ENCODE data around the gene ADAMTSL1. TPM values are rescaled to one million over a fixed set of nuclear protein-coding genes. Genes with fewer than 3 reads are reported as not detected.

Gene ADAMTSL1
- total RNA-seq, 1 experiment from 2014 or later, result not detected

- Histone ChIP-seq H2AFZ (ENCODE audit: low read depth, low read length, poor library complexity, severe bottlenecking) (no peak overlapping the region), H3K4me3 (replicated peaks in 1 of 2; ENCODE audit: low read depth in 1 of 2, low read length in 2 of 2) (no peak overlapping the region), H3K36me3 (ENCODE audit: control insufficient read depth in 1 of 2, insufficient read depth in 2 of 2, low read length in 2 of 2) (no peaks in the 10 kb centered on the region), H3K9me2 (ENCODE audit: insufficient read depth) (no peaks in the 10 kb centered on the region), H3K27me3 (ENCODE audit: insufficient read depth, low read length) (no peaks in the 10 kb centered on the region), H3K27ac (ENCODE audit: low read depth, low read length) (no peak overlapping the region), H3K79me2 (ENCODE audit: insufficient read depth, low read length) (no peaks in the 10 kb centered on the region), H3K4me1 (ENCODE audit: control insufficient read depth in 1 of 2, insufficient read depth in 2 of 2, low read length in 2 of 2) (no peaks in the 10 kb centered on the region), H3K9me3 (ENCODE audit: control insufficient read depth in 1 of 2, insufficient read depth in 1 of 2, low read depth in 1 of 2, low read length in 2 of 2) (no peaks in the 10 kb centered on the region), H3K4me2 (ENCODE audit: low read length) (no peak overlapping the region), H3K9ac (ENCODE audit: low read length) (no peak overlapping the region), H4K20me1 (ENCODE audit: insufficient read depth) (no peaks in the 10 kb centered on the region)
- ChIA-PET RAD21 (ENCODE audit: low non-redundant PET in 1 of 2, low total read pairs in 2 of 2, uncharacterized antibody in 2 of 2, unreplicated experiment in 2 of 2) (interaction anchor here in 1 of 2 experiments (0.6 kb wide), 1 partner anchor 46 kb away, joined by 4 read pairs; no protein-coding TSS in a partner anchor), POLR2A (no interaction called here), CTCF (no interaction called here)
- DNase-seq (ENCODE audit: low read depth, low spot score) (no peak), ATAC-seq (no peak)
- TF ChIP-seq SRF (IDR thresholded peaks at IDR 0.05; ENCODE audit: low read depth), result no peak
- no peak for TF ChIP-seq EZH2 (IDR thresholded peaks at IDR 0.05)
- no peak for TF ChIP-seq ELF1 (IDR thresholded peaks at IDR 0.05; ENCODE audit: borderline replicate concordance, low read depth)
- no peak for TF ChIP-seq SIN3A (IDR thresholded peaks at IDR 0.05; ENCODE audit: low read depth)
- no peak for TF ChIP-seq EZH2phosphoT487 (IDR thresholded peaks at IDR 0.05; ENCODE audit: borderline replicate concordance)
- TF ChIP-seq MAX (IDR thresholded peaks at IDR 0.05), result no peak
- TF ChIP-seq CBX3 (IDR thresholded peaks at IDR 0.05; ENCODE audit: low read depth), result no peak
- no peak for TF ChIP-seq YY1 (IDR thresholded peaks at IDR 0.05; ENCODE audit: extremely low read depth, insufficient replicate concordance, low read depth, low read length)
- TF ChIP-seq RAD21 (IDR thresholded peaks at IDR 0.05; ENCODE audit: low read depth), result no peak
- TF ChIP-seq TCF7L2 (IDR thresholded peaks at IDR 0.05; ENCODE audit: borderline replicate concordance, extremely low read depth, insufficient read depth, insufficient read length), result no peak
- no peak for TF ChIP-seq SP1 (IDR thresholded peaks at IDR 0.05; ENCODE audit: low read depth)
- no TSS peak for BruUV-seq (replicated peaks)
- intact Hi-C loops (cut with micrococcal nuclease), result no loop called here
Observed at GRCh38 chr9:18748251-18748701, 274.3 kb downstream of the ADAMTSL1 start.

- H3K79me2 ChIP-seq (ENCODE audit: insufficient read depth, low read length), result no peaks in the 10 kb centered on the region
- no peaks in the 10 kb centered on the region for H4K20me1 ChIP-seq (ENCODE audit: insufficient read depth)
- H3K27me3 ChIP-seq (ENCODE audit: insufficient read depth, low read length), result no peaks in the 10 kb centered on the region
- no peak overlapping the region for H3K9ac ChIP-seq (ENCODE audit: low read length)
- intact Hi-C loops (cut with micrococcal nuclease), result no loop called here
- RAD21 ChIA-PET (ENCODE audit: low non-redundant PET in 1 of 2, low total read pairs in 2 of 2, uncharacterized antibody in 2 of 2, unreplicated experiment in 2 of 2), result no interaction called here
- H3K4me1 ChIP-seq (ENCODE audit: control insufficient read depth in 1 of 2, insufficient read depth in 2 of 2, low read length in 2 of 2), result no peaks in the 10 kb centered on the region
- H3K9me3 ChIP-seq (ENCODE audit: control insufficient read depth in 1 of 2, insufficient read depth in 1 of 2, low read depth in 1 of 2, low read length in 2 of 2), result no peaks in the 10 kb centered on the region
- POLR2A ChIA-PET, result no interaction called here
- BruUV-seq (replicated peaks), result no TSS peak
- H2AFZ ChIP-seq (ENCODE audit: low read depth, low read length, poor library complexity, severe bottlenecking), result no peak overlapping the region
- no peak for ATAC-seq
- H3K4me3 ChIP-seq (replicated peaks in 1 of 2; ENCODE audit: low read depth in 1 of 2, low read length in 2 of 2), result no peak overlapping the region
- no peak for DNase-seq (ENCODE audit: low read depth, low spot score)
- CTCF ChIA-PET, result no interaction called here
- H3K4me2 ChIP-seq (ENCODE audit: low read length), result no peak overlapping the region
- H3K9me2 ChIP-seq (ENCODE audit: insufficient read depth), result no peaks in the 10 kb centered on the region
- H3K36me3 ChIP-seq (ENCODE audit: control insufficient read depth in 1 of 2, insufficient read depth in 2 of 2, low read length in 2 of 2), result no peaks in the 10 kb centered on the region
- H3K27ac ChIP-seq (ENCODE audit: low read depth, low read length), result no peak overlapping the region
- TF ChIP-seq RAD21 (IDR thresholded peaks at IDR 0.05; ENCODE audit: low read depth), result no peak
- no peak for TF ChIP-seq TCF7L2 (IDR thresholded peaks at IDR 0.05; ENCODE audit: borderline replicate concordance, extremely low read depth, insufficient read depth, insufficient read length)
- no peak for TF ChIP-seq CTCF (IDR thresholded peaks at IDR 0.05 in 2 of 3, conservative IDR thresholded peaks at IDR 0.05 in 1 of 3; ENCODE audit: borderline replicate concordance in 1 of 3, insufficient read depth in 1 of 3, low read depth in 2 of 3, low read length in 2 of 3)
- TF ChIP-seq REST (IDR thresholded peaks at IDR 0.05; ENCODE audit: low read depth), result no peak
- no peak for TF ChIP-seq ATF3 (IDR thresholded peaks at IDR 0.05)
- TF ChIP-seq CBX3 (IDR thresholded peaks at IDR 0.05; ENCODE audit: low read depth), result no peak
- TF ChIP-seq POLR2A (IDR thresholded peaks at IDR 0.05; ENCODE audit: borderline replicate concordance, extremely low read depth, insufficient read depth, insufficient read length), result no peak
Observed at GRCh38 chr9:18749711-18750110, 275.8 kb downstream of the ADAMTSL1 start.
